ENCODE results near the gene CCSAP.

CCSAP gene

DNA sequence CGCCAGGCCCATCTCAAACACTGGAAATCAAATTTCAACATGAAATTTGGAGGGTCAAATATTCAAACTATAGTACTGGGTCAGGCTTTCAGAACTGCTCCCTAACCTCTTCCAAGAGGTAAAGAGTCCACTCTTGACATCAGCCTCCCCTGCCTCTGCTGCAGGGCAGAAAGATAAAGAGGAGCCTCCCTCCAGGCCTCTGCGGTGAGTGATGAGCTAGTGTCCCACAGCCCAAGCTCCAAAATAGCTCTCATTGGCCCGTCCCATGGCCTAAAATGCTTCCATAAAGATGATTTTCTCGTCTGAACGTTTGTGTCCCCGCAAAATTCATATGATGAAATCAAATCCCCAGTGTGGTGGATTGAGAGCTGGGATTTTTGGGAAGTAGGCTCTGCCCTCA, 33.7 kb upstream of the CCSAP start:
- H3K9me3 Mint-ChIP-seq, result no peaks in the 10 kb centered on the region
- H3K27ac Mint-ChIP-seq, result no peak overlapping the region
- H3K36me3 Mint-ChIP-seq (ENCODE audit: low read depth), result no peaks in the 10 kb centered on the region
- no peak for DNase-seq
- no peaks in the 10 kb centered on the region for H3K27me3 Mint-ChIP-seq
- H3K4me1 Mint-ChIP-seq (ENCODE audit: low read depth), result no peaks in the 10 kb centered on the region
- H3K4me3 Mint-ChIP-seq, result no peak overlapping the region

DNA sequence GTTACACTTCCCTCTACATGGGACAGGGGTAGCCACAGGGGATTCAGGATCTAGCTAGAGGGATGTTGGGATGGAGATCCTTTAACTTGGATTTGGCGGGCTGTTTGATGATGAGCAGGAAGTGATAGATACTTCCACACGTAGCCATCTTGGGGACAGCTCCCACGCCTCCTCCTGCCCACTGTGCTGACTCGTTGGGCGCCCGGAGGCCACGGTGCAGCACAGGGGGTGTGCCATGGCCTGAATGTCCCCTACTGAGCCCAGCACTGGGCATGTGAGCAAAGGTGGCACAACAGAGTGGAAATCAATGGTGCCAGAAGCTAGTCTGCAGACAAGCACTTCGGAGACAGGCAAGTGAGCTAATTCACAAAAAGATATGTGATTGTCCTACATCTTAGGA, 31.6 kb upstream of the CCSAP start:
- H3K27me3 Mint-ChIP-seq, result peaks cover 8% of the 10 kb centered on the region
- H3K9me3 Mint-ChIP-seq, result no peaks in the 10 kb centered on the region
- H3K36me3 Mint-ChIP-seq (ENCODE audit: low read depth), result no peaks in the 10 kb centered on the region
- H3K4me3 Mint-ChIP-seq, result no peak overlapping the region
- DNase-seq, result no peak
- H3K27ac Mint-ChIP-seq, result no peak overlapping the region
- H3K4me1 Mint-ChIP-seq (ENCODE audit: low read depth), result no peaks in the 10 kb centered on the region

DNA sequence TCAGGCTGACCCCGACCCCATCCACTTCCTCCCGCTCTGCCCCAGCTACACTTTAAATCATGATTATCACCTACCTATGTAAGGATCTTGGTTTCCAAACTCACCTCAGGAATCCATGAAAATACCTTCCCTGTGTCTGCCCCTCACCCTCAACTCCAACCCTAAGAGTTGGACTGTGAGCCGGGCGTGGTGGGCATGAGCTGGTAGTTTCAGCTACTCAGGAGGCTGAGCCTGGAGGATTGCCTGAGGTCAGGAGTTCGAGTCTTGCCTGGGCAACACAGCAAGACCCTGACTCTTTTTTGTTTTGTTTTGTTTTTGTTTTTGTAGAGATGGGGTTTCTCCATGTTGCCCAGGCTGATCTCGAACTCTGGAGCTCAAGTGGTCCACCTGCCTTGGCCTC, 30.5 kb upstream of the CCSAP start:
- Mint-ChIP-seq H3K4me3 (no peak overlapping the region), H3K36me3 (ENCODE audit: low read depth) (no peaks in the 10 kb centered on the region), H3K9me3 (no peaks in the 10 kb centered on the region), H3K27ac (no peak overlapping the region), H3K4me1 (ENCODE audit: low read depth) (no peaks in the 10 kb centered on the region), H3K27me3 (peaks cover 8% of the 10 kb centered on the region)
- no peak for DNase-seq

DNA sequence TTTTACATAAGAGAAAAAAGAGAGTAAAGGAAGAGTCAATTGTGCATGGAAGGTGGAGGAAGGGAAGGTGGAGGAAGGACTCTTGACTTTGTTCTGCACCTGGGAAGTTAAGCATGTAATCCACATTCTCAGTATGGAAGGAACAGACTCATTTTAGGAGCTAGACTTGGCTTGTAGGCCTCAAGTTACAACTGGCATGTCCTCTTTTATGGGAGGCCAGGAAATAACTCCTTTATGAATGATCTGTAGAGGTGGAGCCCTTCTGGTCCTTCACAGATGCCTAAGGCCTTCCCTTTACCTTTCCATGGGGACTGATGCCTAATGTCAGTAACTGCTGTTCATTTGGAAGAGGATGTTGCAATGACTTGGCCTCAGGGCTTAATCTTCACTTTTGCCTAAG, 29.4 kb upstream of the CCSAP start:
- DNase-seq, result no peak
- no peaks in the 10 kb centered on the region for H3K4me1 Mint-ChIP-seq (ENCODE audit: low read depth)
- no peaks in the 10 kb centered on the region for H3K9me3 Mint-ChIP-seq
- no peak overlapping the region for H3K27ac Mint-ChIP-seq
- no peak overlapping the region for H3K4me3 Mint-ChIP-seq
- no peaks in the 10 kb centered on the region for H3K36me3 Mint-ChIP-seq (ENCODE audit: low read depth)
- peaks cover 8% of the 10 kb centered on the region for H3K27me3 Mint-ChIP-seq

DNA sequence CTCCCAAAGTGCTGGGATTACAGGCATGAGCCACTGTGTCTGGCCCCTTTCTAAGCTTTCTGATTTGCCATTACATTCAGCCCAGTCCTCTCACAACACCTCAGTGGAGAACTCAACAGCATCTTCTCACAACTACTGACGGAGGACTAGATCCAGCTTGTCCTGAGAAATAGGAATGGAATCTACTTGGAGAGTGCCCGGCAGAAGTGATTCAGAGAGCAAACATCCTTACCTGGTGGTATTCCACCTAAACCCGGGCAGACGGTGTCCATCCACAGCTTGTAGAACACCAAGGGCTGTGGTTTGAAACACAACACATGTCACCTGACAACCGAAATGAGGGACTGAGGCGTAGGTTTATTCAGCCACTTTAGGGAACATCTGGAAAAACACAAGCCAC, 28.8 kb upstream of the CCSAP start:
- no peak overlapping the region for H3K4me3 Mint-ChIP-seq
- H3K36me3 Mint-ChIP-seq (ENCODE audit: low read depth), result no peaks in the 10 kb centered on the region
- H3K27ac Mint-ChIP-seq, result no peak overlapping the region
- peaks cover 8% of the 10 kb centered on the region for H3K27me3 Mint-ChIP-seq
- no peaks in the 10 kb centered on the region for H3K9me3 Mint-ChIP-seq
- H3K4me1 Mint-ChIP-seq (ENCODE audit: low read depth), result no peaks in the 10 kb centered on the region
- DNase-seq, result no peak

DNA sequence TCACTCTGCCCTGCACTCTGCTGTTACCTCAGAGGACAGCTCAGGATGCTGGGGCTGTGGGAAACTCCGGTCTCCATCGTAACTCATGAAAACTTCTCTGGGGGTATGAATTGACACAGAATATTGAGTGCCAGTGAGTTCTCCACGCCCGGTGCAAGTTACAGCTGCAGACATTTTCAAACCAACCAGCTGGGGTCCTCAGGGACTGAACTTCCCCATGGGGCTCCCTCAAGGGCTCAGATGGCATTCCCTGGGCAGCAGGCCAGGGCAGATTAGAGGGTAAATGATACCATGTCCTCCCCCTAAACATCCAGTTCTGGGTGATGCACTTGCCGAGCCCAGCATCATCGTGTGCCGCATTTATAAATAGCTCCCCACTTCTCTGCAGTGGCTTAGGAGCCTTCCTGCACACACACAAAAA, 27.8 kb upstream of the CCSAP start:
- H3K4me1 Mint-ChIP-seq (ENCODE audit: low read depth), result no peaks in the 10 kb centered on the region
- H3K9me3 Mint-ChIP-seq, result peaks cover 2% of the 10 kb centered on the region
- no peak overlapping the region for H3K4me3 Mint-ChIP-seq
- peaks cover 17% of the 10 kb centered on the region for H3K27me3 Mint-ChIP-seq
- DNase-seq, result no peak
- H3K27ac Mint-ChIP-seq, result no peak overlapping the region
- H3K36me3 Mint-ChIP-seq (ENCODE audit: low read depth), result no peaks in the 10 kb centered on the region

DNA sequence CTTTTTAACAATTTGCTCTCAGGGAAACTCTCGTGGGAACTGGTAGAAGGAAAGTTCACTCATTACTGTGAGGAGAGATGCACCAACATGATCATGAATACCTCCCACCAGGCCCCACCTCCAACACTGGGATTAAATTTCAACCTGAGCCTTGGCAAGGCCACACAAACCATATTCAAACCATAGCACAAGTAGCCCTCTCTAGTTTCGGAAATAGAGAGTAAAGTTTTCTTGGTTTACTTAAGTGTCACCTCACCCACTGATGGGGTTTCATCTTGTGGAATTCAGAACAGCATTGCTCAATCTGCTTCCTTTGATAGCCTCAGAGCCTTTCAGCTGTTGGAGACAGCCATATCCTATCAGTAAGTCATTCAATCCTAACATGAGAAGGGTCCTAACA, 25.5 kb upstream of the CCSAP start:
- H3K4me1 Mint-ChIP-seq (ENCODE audit: low read depth), result no peaks in the 10 kb centered on the region

DNA sequence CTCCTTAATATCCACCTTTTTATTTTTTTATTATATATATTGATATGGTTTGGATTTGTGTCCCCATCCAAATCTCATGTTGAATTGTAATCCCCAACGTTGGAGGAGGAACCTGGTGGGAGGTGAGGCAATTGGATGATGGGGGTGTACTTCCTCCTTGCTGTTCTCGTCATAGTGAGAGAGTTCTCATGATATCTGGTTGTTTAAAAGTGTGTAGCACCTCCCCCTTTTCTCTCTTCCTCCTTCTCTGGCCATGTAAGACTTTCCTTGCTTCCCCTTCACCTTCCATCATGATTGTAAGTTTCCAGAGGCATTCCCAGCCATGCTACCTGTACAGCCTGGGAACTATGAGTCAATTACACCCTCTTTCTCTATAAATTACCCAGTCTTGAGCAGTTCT, 22.7 kb upstream of the CCSAP start:
- H3K4me3 Mint-ChIP-seq, result no peak overlapping the region
- no peak for DNase-seq
- no peaks in the 10 kb centered on the region for H3K36me3 Mint-ChIP-seq (ENCODE audit: low read depth)
- no peaks in the 10 kb centered on the region for H3K4me1 Mint-ChIP-seq (ENCODE audit: low read depth)
- H3K27ac Mint-ChIP-seq, result no peak overlapping the region
- H3K9me3 Mint-ChIP-seq, result peaks cover 2% of the 10 kb centered on the region
- peaks cover 42% of the 10 kb centered on the region for H3K27me3 Mint-ChIP-seq

More for the DNA sequence above, 25.5 kb upstream of the CCSAP start:
- Mint-ChIP-seq H3K27ac (no peak overlapping the region), H3K36me3 (ENCODE audit: low read depth) (no peaks in the 10 kb centered on the region), H3K9me3 (peaks cover 2% of the 10 kb centered on the region), H3K4me3 (no peak overlapping the region), H3K27me3 (peaks cover 33% of the 10 kb centered on the region)
- no peak for DNase-seq

DNA sequence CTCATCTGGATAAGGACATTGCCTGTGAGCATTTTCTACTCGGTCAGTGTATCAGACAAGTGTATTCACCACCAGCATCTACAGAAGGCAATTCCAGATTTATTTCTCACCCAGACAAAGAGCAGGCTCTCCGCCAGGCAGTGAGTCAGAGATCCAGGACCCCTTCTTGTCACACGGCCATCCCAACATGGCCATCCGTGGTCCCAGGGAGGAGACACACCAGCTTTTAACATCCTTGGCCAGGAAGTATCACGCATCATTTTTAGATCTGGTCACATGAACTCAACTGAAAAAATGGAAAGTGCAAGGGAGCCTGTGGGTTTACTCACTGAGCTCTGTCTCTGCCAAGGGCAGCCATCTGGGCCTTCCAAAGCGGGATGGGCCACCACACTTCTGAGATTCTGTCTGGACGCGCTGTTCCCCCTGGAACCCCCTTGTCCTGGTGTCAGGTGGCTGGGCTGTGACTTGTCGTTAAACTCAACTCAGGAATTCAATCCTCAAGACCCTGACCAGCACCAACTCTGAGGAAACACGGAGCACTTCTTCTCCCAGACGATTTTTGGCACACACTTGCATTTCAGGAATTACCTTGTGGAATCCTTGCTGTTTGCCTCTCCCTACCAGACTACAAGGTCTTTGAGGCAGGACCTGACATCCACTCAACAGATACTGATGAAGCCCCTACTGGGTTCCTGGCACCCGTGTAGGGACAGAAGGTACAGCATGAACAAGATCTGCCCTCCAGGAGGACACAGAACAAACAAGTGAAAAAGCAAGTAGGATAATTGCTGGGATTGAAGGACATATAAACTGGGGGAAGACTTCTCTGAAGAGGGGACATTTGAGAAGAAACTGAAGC, 21.6 kb upstream of the CCSAP start:
- no peak overlapping the region for H3K27ac Mint-ChIP-seq
- H3K36me3 Mint-ChIP-seq (ENCODE audit: low read depth), result no peaks in the 10 kb centered on the region

DNA sequence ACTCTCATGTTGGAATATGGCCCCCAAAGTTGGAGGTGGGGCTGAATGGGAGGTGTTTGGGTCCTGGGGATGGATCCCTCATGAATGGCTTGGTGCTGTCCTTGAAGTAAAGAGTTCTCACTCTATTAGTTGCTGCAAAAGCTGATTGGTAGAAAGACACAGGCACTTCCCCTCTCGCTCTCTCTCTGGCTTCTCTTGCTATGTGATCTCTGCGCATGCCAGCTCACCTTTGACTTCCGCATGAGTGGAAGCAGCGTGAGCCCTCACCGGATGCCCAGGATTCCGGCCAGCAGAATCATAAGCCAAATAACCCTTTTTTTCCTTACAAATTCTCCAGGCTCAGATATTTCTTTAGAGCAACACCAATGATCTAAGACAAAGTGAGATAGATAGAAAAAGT, 20.9 kb upstream of the CCSAP start:
- Mint-ChIP-seq H3K9me3 (peaks cover 2% of the 10 kb centered on the region), H3K27me3 (peaks cover 49% of the 10 kb centered on the region), H3K4me1 (ENCODE audit: low read depth) (no peaks in the 10 kb centered on the region), H3K4me3 (no peak overlapping the region), H3K27ac (no peak overlapping the region), H3K36me3 (ENCODE audit: low read depth) (no peaks in the 10 kb centered on the region)
- DNase-seq, result no peak

More for the DNA sequence above, 21.6 kb upstream of the CCSAP start:
- DNase-seq, result no peak
- no peak overlapping the region for H3K4me3 Mint-ChIP-seq
- H3K27me3 Mint-ChIP-seq, result peaks cover 49% of the 10 kb centered on the region
- peaks cover 2% of the 10 kb centered on the region for H3K9me3 Mint-ChIP-seq
- H3K4me1 Mint-ChIP-seq (ENCODE audit: low read depth), result no peaks in the 10 kb centered on the region

DNA sequence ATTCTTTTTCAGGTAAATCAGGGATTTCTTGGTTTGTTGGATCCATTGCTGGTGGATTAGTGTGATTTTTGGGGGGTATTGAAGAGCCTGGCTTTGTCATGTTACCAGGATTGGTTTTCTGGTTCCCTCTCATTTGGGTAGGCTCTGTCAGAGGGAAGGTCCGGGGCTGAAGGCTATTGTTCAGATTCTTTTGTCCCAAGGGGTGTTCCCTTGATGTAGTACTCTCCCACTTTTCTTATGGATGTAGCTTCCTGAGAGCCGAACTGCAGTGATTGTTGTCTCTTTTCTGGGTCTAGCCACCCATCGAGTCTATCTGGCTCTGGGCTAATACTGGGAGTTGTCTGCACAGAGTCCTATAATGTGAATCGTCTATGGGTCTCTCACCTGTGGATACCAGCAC, 17.6 kb upstream of the CCSAP start:
- DNase-seq, result no peak
- peaks cover 9% of the 10 kb centered on the region for H3K9me3 Mint-ChIP-seq
- no peak overlapping the region for H3K4me3 Mint-ChIP-seq
- peaks cover 61% of the 10 kb centered on the region for H3K27me3 Mint-ChIP-seq
- no peaks in the 10 kb centered on the region for H3K4me1 Mint-ChIP-seq (ENCODE audit: low read depth)
- H3K36me3 Mint-ChIP-seq (ENCODE audit: low read depth), result no peaks in the 10 kb centered on the region
- no peak overlapping the region for H3K27ac Mint-ChIP-seq

DNA sequence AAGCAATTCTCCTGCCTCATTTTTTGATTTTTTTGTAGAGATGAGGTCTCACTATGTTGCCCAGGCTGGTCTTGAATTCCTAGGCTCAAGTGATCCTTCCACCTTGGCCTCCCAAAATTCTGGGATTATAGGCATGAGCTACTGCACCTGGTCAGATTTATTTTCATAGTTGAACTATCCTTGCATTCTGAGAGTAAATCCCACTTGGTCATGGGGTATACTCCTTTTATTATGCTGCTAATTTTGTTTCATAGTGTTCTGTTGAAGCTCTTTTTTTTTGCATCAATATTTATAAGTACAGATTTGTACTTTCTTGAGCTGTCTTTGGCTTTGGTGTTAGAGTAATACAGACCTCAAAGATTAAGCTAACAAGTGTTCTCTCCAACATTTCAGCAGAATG, 12.8 kb upstream of the CCSAP start:
- Mint-ChIP-seq H3K27ac (no peak overlapping the region), H3K36me3 (ENCODE audit: low read depth) (no peaks in the 10 kb centered on the region), H3K9me3 (peaks cover 9% of the 10 kb centered on the region), H3K4me1 (ENCODE audit: low read depth) (no peaks in the 10 kb centered on the region), H3K4me3 (no peak overlapping the region), H3K27me3 (peaks cover 44% of the 10 kb centered on the region)
- DNase-seq, result no peak

DNA sequence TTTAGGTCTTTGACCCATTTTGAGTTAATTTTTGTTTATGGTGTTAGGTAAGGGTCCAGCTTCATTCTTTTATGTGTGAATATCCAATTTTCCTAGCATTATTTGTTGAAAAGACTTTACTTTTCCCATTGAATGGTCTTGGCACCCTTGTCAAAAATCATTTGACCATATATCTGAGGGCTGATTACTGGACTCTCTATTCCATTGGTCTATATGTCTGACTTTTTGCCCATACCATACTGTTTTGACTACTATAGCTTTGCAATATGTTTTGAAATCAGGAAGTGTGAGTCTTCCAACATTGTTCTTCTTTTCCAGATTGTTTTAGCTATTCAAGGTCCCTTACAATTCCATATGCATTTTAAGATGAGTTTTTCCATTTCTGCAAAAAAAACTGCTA, 11.4 kb upstream of the CCSAP start:
- Mint-ChIP-seq H3K27me3 (peaks cover 38% of the 10 kb centered on the region), H3K4me1 (ENCODE audit: low read depth) (no peaks in the 10 kb centered on the region), H3K4me3 (no peak overlapping the region), H3K9me3 (peaks cover 9% of the 10 kb centered on the region), H3K36me3 (ENCODE audit: low read depth) (no peaks in the 10 kb centered on the region), H3K27ac (no peak overlapping the region)
- DNase-seq, result no peak

DNA sequence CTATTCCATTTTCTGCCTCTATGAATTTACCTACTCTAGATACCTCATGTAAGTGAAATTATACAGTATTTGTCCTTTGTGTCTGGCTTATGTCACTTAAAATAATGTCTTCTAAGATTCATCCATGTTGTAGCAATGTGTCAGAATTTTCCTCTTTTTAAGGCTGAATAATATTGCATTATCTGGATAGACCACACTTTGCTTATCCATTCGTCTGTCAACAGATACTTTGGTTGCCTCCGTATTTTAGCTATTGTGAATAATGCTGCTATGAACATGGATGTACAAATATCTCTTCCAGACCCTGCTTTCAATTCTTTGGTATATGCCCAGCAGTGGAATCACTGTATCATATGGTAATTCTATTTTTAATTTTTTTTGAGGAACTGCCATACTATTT, 10.1 kb upstream of the CCSAP start:
- H3K4me3 Mint-ChIP-seq, result no peak overlapping the region
- no peak for DNase-seq
- no peak overlapping the region for H3K27ac Mint-ChIP-seq
- no peaks in the 10 kb centered on the region for H3K4me1 Mint-ChIP-seq (ENCODE audit: low read depth)
- H3K9me3 Mint-ChIP-seq, result peaks cover 9% of the 10 kb centered on the region
- H3K27me3 Mint-ChIP-seq, result peaks cover 37% of the 10 kb centered on the region
- H3K36me3 Mint-ChIP-seq (ENCODE audit: low read depth), result no peaks in the 10 kb centered on the region

DNA sequence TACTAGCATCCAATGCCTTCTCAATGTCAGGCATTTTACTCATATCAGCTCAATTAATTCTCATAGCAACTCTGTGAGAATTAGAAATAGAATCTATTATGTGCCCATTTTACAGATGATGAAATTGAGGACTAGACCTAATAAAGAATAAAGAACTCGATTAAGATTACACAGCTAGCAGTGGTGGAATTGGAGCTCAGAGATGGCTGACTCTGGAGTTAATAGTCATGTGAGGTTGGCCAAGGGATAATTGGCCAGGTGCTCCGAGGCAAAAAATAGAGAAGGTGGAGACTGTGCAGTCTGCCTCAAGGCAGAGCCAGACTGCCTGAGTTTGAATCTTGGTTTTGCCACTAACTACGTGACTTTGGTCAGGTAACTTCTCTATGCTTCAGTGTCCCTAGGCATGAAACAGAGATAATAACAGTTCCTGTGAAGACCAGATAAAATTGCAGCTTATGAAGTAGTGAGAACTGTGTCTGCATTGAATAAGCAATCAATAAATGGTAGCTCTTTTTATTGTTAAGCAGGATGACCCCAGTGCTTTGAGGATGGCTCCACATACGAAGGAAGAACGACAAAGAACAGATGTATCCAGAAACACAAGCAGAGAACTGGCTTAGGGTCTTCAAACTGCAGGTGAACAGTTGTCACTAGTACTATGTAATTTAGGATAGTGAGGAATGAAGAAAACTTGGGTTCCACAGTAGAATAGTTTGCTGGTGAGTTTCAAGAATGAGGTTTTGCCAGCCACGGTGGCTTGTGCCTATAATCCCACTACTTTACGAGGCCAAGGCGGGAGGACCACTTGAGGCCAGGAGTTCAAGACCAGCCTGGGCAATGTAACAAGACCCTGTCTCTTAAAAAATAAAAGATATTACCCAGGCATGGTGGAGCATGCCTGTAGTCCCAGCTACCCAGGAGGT, 6.9 kb upstream of the CCSAP start:
- peaks cover 2% of the 10 kb centered on the region for H3K9me3 Mint-ChIP-seq
- H3K4me3 Mint-ChIP-seq, result no peak overlapping the region
- peaks cover 25% of the 10 kb centered on the region for H3K27me3 Mint-ChIP-seq
- DNase-seq, result no peak
- no peaks in the 10 kb centered on the region for H3K36me3 Mint-ChIP-seq (ENCODE audit: low read depth)
- peaks cover 1% of the 10 kb centered on the region for H3K4me1 Mint-ChIP-seq (ENCODE audit: low read depth)
- H3K27ac Mint-ChIP-seq, result no peak overlapping the region

All from activated T-cell treated with anti-CD3 and anti-CD28 coated beads, Interleukin-2, amount 50 U/mL, for 24 hours (primary cell).